HG03095 (cell line): ENCODE results near the gene C2CD2.
"Not testable (repeated sequence)": the region's sequence is repeated elsewhere in the genome, so short reads cannot be mapped to it uniquely, and the experiment has no call there.

Source experiments
- ATAC-seq: cut with Tn5 transposase; IDR thresholded peaks from one replicate; pipeline ENCODE4 v1.9.1; 2021; ENCODE audit warnings: moderate library complexity; ENCODE audit not compliant: unreplicated experiment

The C2CD2 gene

GRCh38 chr21:41953831-41954653, at the start of gene C2CD2:
TSS of gene C2CD2 (minus strand) at chr21:41954018. CDS start at chr21:41953648, 370 bp downstream.
- ATAC-seq: no peak

DNA sequence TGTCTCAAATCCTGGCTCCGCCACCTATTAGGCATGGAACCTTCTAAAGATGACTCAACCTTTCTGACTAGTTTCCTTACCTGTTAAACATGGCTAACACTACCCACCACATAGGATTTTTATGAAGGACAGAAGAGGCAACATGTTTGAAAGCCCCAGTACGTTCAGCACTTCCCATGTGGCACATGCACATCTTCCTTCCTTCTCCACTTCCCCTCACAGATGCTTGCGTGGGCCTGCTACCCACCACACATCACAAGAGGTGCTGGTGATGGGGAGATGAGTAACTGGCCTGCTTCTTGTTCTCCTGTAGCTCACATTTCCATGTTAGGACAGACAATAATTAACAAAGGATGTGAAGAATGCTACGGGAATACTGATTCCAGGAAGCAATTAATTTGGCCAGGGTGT, 49.2 kb upstream of the C2CD2 start:
- no peak for ATAC-seq

DNA sequence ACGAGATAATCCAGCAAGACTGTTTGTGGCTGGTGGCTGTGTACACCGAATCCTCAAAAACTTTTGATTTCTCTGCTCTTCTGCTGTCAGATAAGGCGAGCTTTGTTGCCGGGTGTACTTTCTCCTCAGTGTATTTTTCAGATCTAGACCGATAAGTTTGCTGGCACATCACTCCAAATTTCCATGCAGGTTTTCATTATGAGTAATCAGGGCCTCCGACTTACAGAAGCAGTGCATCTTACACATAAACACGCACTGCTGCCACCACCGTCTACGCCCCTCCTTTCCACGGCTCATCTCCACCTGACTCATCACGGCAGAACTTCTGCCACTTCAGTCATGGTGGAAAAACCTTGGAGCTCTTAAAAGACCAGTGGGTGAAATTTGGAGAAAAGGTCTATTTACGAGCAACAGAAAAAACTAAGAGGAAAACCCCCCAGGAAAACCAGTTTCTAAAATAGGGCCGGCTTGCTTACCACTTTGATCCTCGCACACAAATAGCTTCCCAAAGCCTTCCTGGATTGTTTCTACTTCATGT, 48.7 kb upstream of the C2CD2 start:
- peak; percentile 80 for ATAC-seq

GRCh38 chr21:42001781-42002180, 48.0 kb upstream of the C2CD2 start:
- ATAC-seq: no peak

GRCh38 chr21:42000908-42001307, 47.1 kb upstream of the C2CD2 start:
- no peak for ATAC-seq

DNA sequence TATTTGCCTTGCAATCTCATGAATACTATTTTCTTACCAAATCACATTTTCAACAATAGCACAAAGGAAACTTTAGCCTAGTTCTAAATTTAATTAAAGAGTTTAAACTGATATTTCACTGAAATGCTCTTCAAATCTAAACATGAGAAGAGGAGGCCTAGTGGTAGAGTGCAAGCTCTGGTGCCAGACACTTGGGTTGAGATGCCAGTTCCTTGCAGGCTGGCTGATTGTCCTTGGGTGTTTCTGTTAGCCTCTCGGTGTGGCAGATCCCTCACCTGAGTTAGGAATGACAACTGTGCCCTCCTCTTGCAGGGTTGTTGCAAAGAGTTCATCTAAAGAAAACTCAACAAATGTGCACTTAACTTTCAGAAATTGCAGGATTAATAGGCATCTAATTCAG, 43.8 kb upstream of the C2CD2 start:
- ATAC-seq: no peak

DNA sequence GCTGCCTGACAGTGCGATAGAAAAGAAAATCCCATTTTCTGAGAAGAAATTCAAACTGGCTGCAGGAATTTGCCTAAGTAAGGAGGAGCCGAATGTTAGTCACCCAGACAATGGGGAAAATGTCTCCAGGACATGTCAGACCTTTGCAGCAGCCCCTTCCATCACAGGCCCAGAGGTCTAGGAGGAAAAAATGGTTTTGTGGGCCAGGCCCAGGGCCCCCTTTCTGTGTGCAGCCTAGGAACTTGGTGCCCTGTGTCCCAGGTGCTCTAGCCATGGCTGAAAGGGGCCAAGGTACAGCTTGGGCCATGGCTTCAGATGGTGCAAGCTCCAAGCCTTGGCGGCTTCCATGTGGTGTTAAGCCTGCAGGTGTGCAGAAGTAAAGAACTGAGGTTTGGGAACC, 41.8 kb upstream of the C2CD2 start:
- no peak for ATAC-seq

DNA sequence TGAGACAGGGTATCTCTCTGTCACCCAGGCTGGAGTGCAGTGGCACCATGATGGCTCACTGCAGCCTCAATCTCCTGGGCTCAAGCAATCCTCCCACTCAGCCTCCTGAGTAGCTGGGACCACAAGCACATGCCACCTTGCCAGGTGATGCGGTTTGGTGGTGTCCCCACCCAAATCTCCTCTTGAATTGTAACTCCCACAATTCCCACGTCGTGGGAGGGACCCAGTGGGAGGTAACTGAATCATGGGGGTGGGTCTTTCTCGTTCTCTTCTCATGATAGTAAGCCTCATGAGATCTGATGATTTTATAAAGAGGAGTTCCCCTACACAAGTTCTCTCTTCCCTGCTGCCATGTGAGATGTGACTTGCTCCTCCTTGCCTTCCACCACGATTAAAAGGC, 40.8 kb upstream of the C2CD2 start:
- not testable (repeated sequence) for ATAC-seq

GRCh38 chr21:41993744-41994143, 39.9 kb upstream of the C2CD2 start:
- no peak for ATAC-seq

GRCh38 chr21:41992576-41992975, 38.8 kb upstream of the C2CD2 start:
- ATAC-seq: no peak

- ATAC-seq: no peak
These were observed 37.8 kb upstream of the C2CD2 start for GRCh38 chr21:41991659-41992058.

GRCh38 chr21:41989698-41990097, 35.9 kb upstream of the C2CD2 start:
- ATAC-seq: no peak

DNA sequence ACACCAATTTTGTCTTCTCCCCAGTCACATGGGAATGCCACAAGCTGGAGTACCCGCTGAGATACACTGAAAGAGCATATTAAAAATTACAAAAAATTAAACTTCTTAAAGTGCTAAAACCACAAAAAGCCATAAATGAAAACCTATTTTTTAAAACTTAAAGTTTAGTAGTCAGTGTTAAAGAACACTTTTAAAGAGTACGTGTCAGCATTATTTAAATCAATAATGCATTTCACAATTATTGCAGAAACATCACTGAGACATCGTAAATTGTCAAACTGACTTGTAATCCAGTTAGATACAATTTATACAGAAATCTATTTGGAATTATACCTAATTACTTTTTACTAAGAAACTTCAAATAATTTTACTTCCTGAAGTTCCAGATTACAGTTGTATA, 33.5 kb upstream of the C2CD2 start:
- ATAC-seq: no peak

- ATAC-seq: no peak
These were observed 32.0 kb upstream of the C2CD2 start for GRCh38 chr21:41985662-41986416.

GRCh38 chr21:41983229-41983628, 29.4 kb upstream of the C2CD2 start:
- no peak for ATAC-seq

DNA sequence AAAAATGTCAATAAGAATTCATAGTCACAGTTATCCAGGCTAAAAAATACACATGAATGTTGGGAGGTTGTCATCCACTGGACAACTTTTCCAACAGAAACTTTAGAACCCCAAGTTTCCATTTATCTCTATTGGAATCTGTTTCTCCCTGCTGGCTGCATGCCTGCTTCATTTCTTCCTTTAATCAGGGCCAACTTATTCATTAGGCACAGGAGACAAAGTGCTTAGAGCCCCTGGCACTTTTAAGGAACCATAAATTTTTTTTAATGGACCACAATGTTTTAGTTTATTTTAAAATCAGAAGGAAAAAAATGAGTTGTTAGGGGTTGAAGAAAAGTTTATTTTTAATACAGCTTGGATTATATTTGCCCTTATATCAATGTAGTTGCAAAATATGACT, 26.7 kb upstream of the C2CD2 start:
- no peak for ATAC-seq

GRCh38 chr21:41979751-41980369, 26.0 kb upstream of the C2CD2 start:
- ATAC-seq: no peak

DNA sequence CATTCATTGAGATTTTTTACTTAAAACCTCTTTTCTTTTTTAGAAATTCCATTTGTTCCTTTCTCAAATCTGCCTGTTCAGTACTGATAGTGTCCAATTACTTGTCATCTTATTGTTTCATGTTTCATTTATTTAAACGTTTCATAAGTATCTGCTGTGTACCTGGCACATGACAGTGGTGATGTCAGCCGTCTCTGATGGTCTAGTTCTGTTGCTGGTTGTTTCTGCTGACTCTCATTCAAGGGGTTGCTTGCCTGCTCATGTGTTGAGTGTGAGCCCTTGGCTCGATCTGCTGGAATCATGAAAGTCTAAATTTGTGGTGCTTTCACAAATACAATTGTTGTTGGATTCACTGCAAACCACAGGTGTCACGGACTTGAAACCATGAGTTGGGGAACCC, 25.5 kb upstream of the C2CD2 start:
- ATAC-seq: no peak

- no peak for ATAC-seq
These were observed 23.5 kb upstream of the C2CD2 start for GRCh38 chr21:41977034-41977950.

DNA sequence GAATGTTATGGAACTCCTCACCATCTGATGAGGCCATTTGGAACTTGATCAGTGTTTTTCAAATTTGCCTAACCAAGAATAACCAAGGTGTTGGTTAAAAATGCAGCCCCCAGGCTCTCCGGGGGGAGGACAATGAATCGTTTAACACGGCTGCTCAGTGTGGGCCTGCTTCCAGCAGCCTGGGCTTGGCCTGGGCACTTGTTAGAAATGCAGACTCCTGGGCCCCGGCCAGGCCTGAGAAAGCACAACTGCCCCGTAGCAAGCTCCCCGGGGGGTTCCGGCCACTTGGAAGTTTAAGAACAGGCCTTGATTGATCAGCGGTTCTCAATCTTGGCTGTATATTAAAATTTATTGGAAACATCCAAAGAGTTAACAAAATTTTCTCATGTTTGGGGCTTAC, 22.8 kb upstream of the C2CD2 start:
- no peak for ATAC-seq
